H1 (cell line): ENCODE measurements around the gene DENND10. TPM values are rescaled to one million over a fixed set of nuclear protein-coding genes. Genes with fewer than 3 reads are reported as not detected.

Source experiments
- CTCF ChIA-PET: fragments of 300-600 bp; sonication (Branson Sonifier 250); formaldehyde crosslinking; loops from one replicate; lab custom pipeline; 2021; ENCODE audit not compliant: partially characterized antibody; lab: Charles Lee
- POLR2A ChIA-PET: fragments of 300-600 bp; sonication (Branson Sonifier 250); formaldehyde crosslinking; loops from one replicate; lab custom pipeline; 2021; ENCODE audit warnings: inconsistent platforms; ENCODE audit not compliant: partially characterized antibody; lab: Charles Lee
- DNase-seq, 2 experiments: peaks; one replicate each; pipeline versions ENCODE4 v3.0.0 to v3.0.0-alpha.2; 2010 to 2022; ENCODE audit warnings: low spot score in 2 of 2, low read depth in 1 of 2, mixed read lengths in 1 of 2
- FAIRE-seq: peaks from 2 replicates; lab custom pipeline; 2011; peaks lifted over from hg19 to GRCh38; lab: Jason Lieb, UNC
- H2AFZ ChIP-seq: 2 replicates; pipeline ENCODE4 v1.8.1; 2012; ENCODE audit warnings: low read length, inconsistent platforms
- H2AK5ac ChIP-seq: 2 replicates; pipeline ENCODE4 v1.6.1; 2013; ENCODE audit warnings: low read depth, low read length
- H2BK120ac ChIP-seq: replicated peaks from 2 replicates; pipeline ENCODE3; 2013; ENCODE audit warnings: low read depth, low read length, inconsistent platforms
- H2BK12ac ChIP-seq: 2 replicates; pipeline ENCODE4 v1.6.1; 2013; ENCODE audit warnings: low read depth, low read length
- H2BK15ac ChIP-seq: 2 replicates; pipeline ENCODE4 v1.6.1; 2013; ENCODE audit warnings: low read length
- H2BK20ac ChIP-seq: 2 replicates; pipeline ENCODE4 v1.6.1; 2013; ENCODE audit warnings: low read length
- H2BK5ac ChIP-seq: 2 replicates; pipeline ENCODE4 v1.6.1; 2013; ENCODE audit warnings: low read depth, low read length
- H3K14ac ChIP-seq: 2 replicates; pipeline ENCODE4 v1.6.1; 2013; ENCODE audit warnings: inconsistent platforms; ENCODE audit not compliant: insufficient read length
- H3K18ac ChIP-seq: 2 replicates; pipeline ENCODE4 v1.6.1; 2013; ENCODE audit warnings: low read length; ENCODE audit errors: extremely low read depth
- H3K23ac ChIP-seq: 2 replicates; pipeline ENCODE4 v1.6.1; 2013; ENCODE audit warnings: inconsistent platforms; ENCODE audit not compliant: insufficient read length
- H3K23me2 ChIP-seq: 2 replicates; pipeline ENCODE4 v1.6.1; 2013; ENCODE audit warnings: low read depth, low read length
- H3K27ac ChIP-seq: 2 replicates; pipeline ENCODE4 v1.6.1; 2011; ENCODE audit warnings: low read depth, low read length, inconsistent platforms
- H3K27me3 ChIP-seq, 4 experiments: replicated peaks in 1 of 4; 1 replicate in 1 of 4; 2 replicates in 3 of 4; pipeline versions ENCODE4 v1.6.1 to v1.8.1; 2011 to 2013; ENCODE audit warnings: low read length in 3 of 4, mild to moderate bottlenecking in 3 of 4, inconsistent platforms in 2 of 4, mixed read lengths in 2 of 4, moderate library complexity in 1 of 4; ENCODE audit not compliant: control insufficient read depth in 3 of 4, insufficient read depth in 3 of 4; ENCODE audit errors: extremely low read depth in 1 of 4
- H3K36me3 ChIP-seq, 4 experiments: 2 replicates each; pipeline versions ENCODE4 v1.6.1 to v1.8.1; 2011 to 2013; ENCODE audit warnings: mild to moderate bottlenecking in 4 of 4, low read length in 3 of 4, moderate library complexity in 2 of 4, control low read depth in 1 of 4, inconsistent platforms in 1 of 4; ENCODE audit not compliant: insufficient read depth in 4 of 4, control insufficient read depth in 2 of 4
- H3K4ac ChIP-seq: replicated peaks from 2 replicates; pipeline ENCODE3; 2013; ENCODE audit warnings: low read length, low read depth, mixed read lengths, inconsistent platforms; ENCODE audit not compliant: insufficient read length
- H3K4me1 ChIP-seq, 4 experiments: replicated peaks in 1 of 4; 1 replicate in 1 of 4; 2 replicates in 3 of 4; pipeline versions ENCODE4 v1.6.1 to v1.8.1; 2011 to 2013; ENCODE audit warnings: low read length in 3 of 4, inconsistent platforms in 2 of 4, mixed read lengths in 1 of 4; ENCODE audit not compliant: insufficient read depth in 4 of 4, control insufficient read depth in 3 of 4
- H3K4me2 ChIP-seq, 2 experiments: 2 replicates each; pipeline versions ENCODE4 v1.6.1 to v1.8.1; 2011 to 2013; ENCODE audit warnings: low read depth in 2 of 2, low read length in 2 of 2, control low read depth in 1 of 2, inconsistent platforms in 1 of 2, mild to moderate bottlenecking in 1 of 2; ENCODE audit not compliant: insufficient read depth in 1 of 2
- H3K4me3 ChIP-seq, 4 experiments: fragments of 200-600, 300-600 bp in 1 of 4; sonication (generic), shearing (Covaris generic), sonication (Bioruptor Twin) in 1 of 4; 2 replicates each; pipeline versions ENCODE4 v1.5.1 to v1.8.1; 2011 to 2016; ENCODE audit warnings: low read length in 4 of 4, low read depth in 3 of 4, control low read depth in 2 of 4, inconsistent platforms in 2 of 4, mild to moderate bottlenecking in 2 of 4, mixed read lengths in 1 of 4, moderate library complexity in 1 of 4; ENCODE audit not compliant: insufficient read depth in 2 of 4; ENCODE audit errors: extremely low read depth in 1 of 4
- H3K56ac ChIP-seq: replicated peaks from 2 replicates; pipeline ENCODE3; 2013; ENCODE audit warnings: low read depth, mild to moderate bottlenecking, mixed read lengths, low read length, inconsistent platforms; ENCODE audit not compliant: insufficient read length
- H3K79me1 ChIP-seq: 2 replicates; pipeline ENCODE4 v1.6.1; 2013; ENCODE audit warnings: low read depth, low read length, control low read depth
- H3K79me2 ChIP-seq, 2 experiments: 2 replicates each; pipeline versions ENCODE4 v1.6.1 to v1.8.1; 2012 to 2013; ENCODE audit warnings: low read length in 2 of 2, mild to moderate bottlenecking in 2 of 2, inconsistent platforms in 1 of 2; ENCODE audit not compliant: insufficient read depth in 2 of 2, control insufficient read depth in 1 of 2
- H3K9ac ChIP-seq, 4 experiments: replicated peaks in 1 of 4; 1 replicate in 1 of 4; 2 replicates in 3 of 4; pipeline versions ENCODE4 v1.6.1 to v1.8.1; 2011 to 2013; ENCODE audit warnings: low read depth in 3 of 4, low read length in 3 of 4, control low read depth in 2 of 4, mild to moderate bottlenecking in 2 of 4, moderate library complexity in 2 of 4, inconsistent platforms in 1 of 4; ENCODE audit errors: extremely low read depth in 1 of 4
- H3K9me3 ChIP-seq, 2 experiments: 2 replicates each; pipeline versions ENCODE4 v1.6.1 to v1.8.1; 2012 to 2013; ENCODE audit warnings: mild to moderate bottlenecking in 2 of 2, moderate library complexity in 2 of 2, control low read depth in 1 of 2, inconsistent platforms in 1 of 2, low read depth in 1 of 2, low read length in 1 of 2, mixed read lengths in 1 of 2; ENCODE audit not compliant: insufficient read depth in 2 of 2
- H4K20me1 ChIP-seq, 2 experiments: replicated peaks in 1 of 2; 2 replicates each; pipeline versions ENCODE3 to v1.8.1; 2011 to 2013; ENCODE audit warnings: inconsistent platforms in 2 of 2, low read length in 2 of 2, mild to moderate bottlenecking in 1 of 2; ENCODE audit not compliant: insufficient read depth in 2 of 2, control insufficient read depth in 1 of 2
- H4K5ac ChIP-seq: 2 replicates; pipeline ENCODE4 v1.6.1; 2013; ENCODE audit warnings: low read length, low read depth, mixed read lengths, inconsistent platforms; ENCODE audit not compliant: insufficient read length
- H4K8ac ChIP-seq: 2 replicates; pipeline ENCODE4 v1.8.0; 2013; ENCODE audit warnings: mild to moderate bottlenecking, moderate library complexity, low read length, inconsistent platforms; ENCODE audit not compliant: insufficient read depth; ENCODE audit errors: extremely low read depth
- H4K91ac ChIP-seq: replicated peaks from 2 replicates; pipeline ENCODE3; 2013; ENCODE audit warnings: low read length, mixed read lengths, inconsistent platforms; ENCODE audit not compliant: insufficient read length
- POU5F1 ChIP-seq: IDR thresholded peaks from 2 replicates; pipeline ENCODE4 v1.6.1; 2011; ENCODE audit warnings: low read depth, mild to moderate bottlenecking, low read length, moderate library complexity
- RXRA ChIP-seq: IDR thresholded peaks from 2 replicates; pipeline ENCODE4 v1.6.1; 2011; ENCODE audit warnings: low read depth, mild to moderate bottlenecking, low read length, moderate library complexity; ENCODE audit not compliant: insufficient read depth
- SIX5 ChIP-seq: IDR thresholded peaks from 2 replicates; pipeline ENCODE4 v1.6.1; 2011; ENCODE audit warnings: mild to moderate bottlenecking, low read depth, low read length
- SP1 ChIP-seq: IDR thresholded peaks from 2 replicates; pipeline ENCODE4 v1.6.1; 2011; ENCODE audit warnings: low read depth, low read length
- WGBS, 2 experiments: shearing (Covaris generic) in 1 of 2; methylation state at CpG; one replicate each; pipeline versions ENCODE4 v1.1.6 to v1.1.7; 2013 to 2015; ENCODE audit warnings: low lambda C conversion rate in 2 of 2, mixed read lengths in 2 of 2, inconsistent platforms in 1 of 2, low coverage in 1 of 2, missing lambda C conversion rate in 1 of 2; ENCODE audit not compliant: insufficient replicate concordance in 2 of 2, insufficient coverage in 1 of 2, insufficient read length in 1 of 2; ENCODE audit errors: extremely low coverage in 1 of 2, missing lambda C conversion rate in 1 of 2; 5-methylcytosine and 5-hydroxymethylcytosine counted together
- polyA plus RNA-seq, 7 experiments: library from polyadenylated mRNA; depleted of rRNA in 3 of 7; stranded (reverse) in 5 of 7; unstranded in 2 of 7; fragments of >200 nt in 5 of 7; fragments of 200-250 nt in 2 of 7; gene quantifications; 1 replicate in 5 of 7; 2 replicates in 1 of 7; 4 replicates in 1 of 7; pipeline versions ENCODE4 v1.2.1 to v1.2.3, GENCODE V29; 2011 to 2013; ENCODE audit warnings: missing spikeins in 2 of 7, mixed read lengths in 2 of 7
- total RNA-seq: library from RNA; stranded (reverse); fragmentation: NEBNext Ultra II Directional; extraction: Animal tissue kit (Norgen Biotek cat#: 25700); gene quantifications from 2 replicates; pipeline ENCODE4 v1.2.1, GENCODE V29; 2021
- TF ChIP-seq, protein P1 (sequence below): IDR thresholded peaks from 2 replicates; pipeline ENCODE4 v1.6.1; 2012; ENCODE audit warnings: inconsistent platforms

DENND10 gene
- total and polyA plus RNA-seq, 2 of the 8 experiments (the other 6 are each of a cell fraction or from before 2014, with no cell fraction given): 49.3 to 64.4 TPM

DNA sequence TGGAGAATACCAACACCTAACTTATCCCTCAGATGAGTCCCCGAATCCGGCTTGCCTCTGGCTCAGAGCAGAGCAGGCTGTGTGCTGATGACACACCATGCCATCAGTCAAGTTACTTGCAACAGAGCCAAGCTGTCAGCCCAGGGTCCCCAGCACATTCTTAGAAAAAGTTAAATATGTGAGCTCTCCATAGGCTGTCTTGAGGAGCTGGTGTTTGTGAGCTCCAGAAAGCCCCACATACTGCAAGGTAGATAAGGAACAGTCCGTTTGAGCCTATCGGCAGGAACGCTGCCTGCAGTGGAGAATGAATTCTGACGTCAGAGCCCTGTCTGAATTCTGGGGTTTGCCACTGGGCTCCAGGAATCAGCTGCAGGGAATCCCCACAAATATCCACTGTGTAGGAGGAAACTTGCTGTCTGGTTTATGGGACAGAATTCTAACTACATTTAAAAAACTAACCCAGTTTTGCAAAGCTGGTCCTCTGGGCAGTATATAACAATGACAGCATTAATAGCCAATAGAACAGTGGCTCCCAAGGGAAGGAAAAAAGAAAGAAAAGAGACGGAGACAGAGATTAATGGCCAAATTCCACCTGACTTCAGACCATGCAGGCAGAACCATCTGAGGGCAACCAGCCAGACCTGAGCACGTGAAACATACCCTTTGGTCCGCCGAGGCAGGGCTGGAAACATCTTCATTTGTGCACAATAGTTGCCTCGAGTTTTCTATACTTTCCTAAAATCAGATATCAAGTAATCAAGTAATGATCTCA, 58.0 kb downstream of the DENND10 start:
- Histone ChIP-seq H3K79me2 (no peaks in the 10 kb centered on the region), H2BK12ac (no peak overlapping the region), H3K27ac (no peak overlapping the region), H3K9ac (no peak overlapping the region), H3K27me3 (no peaks in the 10 kb centered on the region; a peak in 2 of 7 replicates), H3K36me3 (no peaks in the 10 kb centered on the region; a peak in 2 of 8 replicates), H2AK5ac (no peak overlapping the region), H4K5ac (no peak overlapping the region), H3K79me1 (no peaks in the 10 kb centered on the region), H3K14ac (no peak overlapping the region), H3K4ac (no peak overlapping the region), H2BK15ac (no peak overlapping the region), H4K20me1 (peaks cover 0 to 3% of the 10 kb centered on the region in 2 experiments), H3K4me2 (no peak overlapping the region), H3K23ac (no peak overlapping the region), H3K18ac (no peak overlapping the region), H4K8ac (no peak overlapping the region), H2AFZ (no peak overlapping the region), H2BK120ac (no peak overlapping the region), H3K4me3 (no peak overlapping the region), H2BK5ac (no peak overlapping the region), H3K23me2 (peaks cover 10% of the 10 kb centered on the region), H4K91ac (no peak overlapping the region), H3K9me3 (no peaks in the 10 kb centered on the region; a peak in 1 of 4 replicates), H3K4me1 (peaks cover 0 to 5% (median 0%) of the 10 kb centered on the region in 4 experiments; a peak in 2 of 7 replicates), H2BK20ac (no peak overlapping the region), H3K56ac (no peak overlapping the region)
- ChIA-PET CTCF (interaction anchor here (0.6 to 1.6 kb wide), 5 partner anchors 12 to 261 kb away, joined by 3 to 4 read pairs (median 3); no protein-coding TSS in a partner anchor), POLR2A (interaction anchor here (0.9 to 1.5 kb wide), 3 partner anchors 9 to 17 kb away, joined by 5 to 10 read pairs (median 6); partner anchors contain the start of gene PRDX3)
- WGBS, 2 experiments: 88% methylated on average over 11 of the region's 11 CpGs; no CpG with 5 or more reads in 1 of the 2 experiments
- DNase-seq (no peak), FAIRE-seq (no peak)
- TF ChIP-seq POU5F1: no peak
- no peak for TF ChIP-seq SIX5
- TF ChIP-seq, protein P1, sequence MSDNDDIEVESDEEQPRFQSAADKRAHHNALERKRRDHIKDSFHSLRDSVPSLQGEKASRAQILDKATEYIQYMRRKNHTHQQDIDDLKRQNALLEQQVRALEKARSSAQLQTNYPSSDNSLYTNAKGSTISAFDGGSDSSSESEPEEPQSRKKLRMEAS: no peak
- TF ChIP-seq RXRA: no peak
- no peak for TF ChIP-seq SP1
